ENCODE measurements around the gene FRMD4A.
"Not testable (repeated sequence)": the region's sequence is repeated elsewhere in the genome, so short reads cannot be mapped to it uniquely, and the experiment has no call there.

Gene FRMD4A

GRCh38 chr10:14086596-14086995 is 244.1 kb downstream of the FRMD4A start:
- DNase-seq, result no peak

- no peak for DNase-seq
Measured at GRCh38 chr10:14084875-14085274, 245.8 kb downstream of the FRMD4A start.

GRCh38 chr10:14080795-14081194 is 249.9 kb downstream of the FRMD4A start:
- DNase-seq, result no peak

GRCh38 chr10:14077430-14077829 is 253.3 kb downstream of the FRMD4A start:
- DNase-seq, result no peak

GRCh38 chr10:14074062-14074884 is 256.5 kb downstream of the FRMD4A start:
- DNase-seq, result no peak

GRCh38 chr10:14072541-14072940 is 258.2 kb downstream of the FRMD4A start:
- DNase-seq, result no peak

- DNase-seq, result no peak
Measured at GRCh38 chr10:14071956-14072355, 258.8 kb downstream of the FRMD4A start.

GRCh38 chr10:14068601-14069250 is 262.0 kb downstream of the FRMD4A start:
- no peak for DNase-seq

GRCh38 chr10:14067638-14068037 is 263.1 kb downstream of the FRMD4A start:
- not testable (repeated sequence) for DNase-seq

GRCh38 chr10:14066106-14066505 is 264.6 kb downstream of the FRMD4A start:
- DNase-seq, result no peak

- no peak for DNase-seq
Measured at GRCh38 chr10:14063531-14064285, 267.0 kb downstream of the FRMD4A start.

GRCh38 chr10:14062528-14063260 is 268.0 kb downstream of the FRMD4A start:
- no peak for DNase-seq

- DNase-seq, result no peak
Measured at GRCh38 chr10:14060320-14061070, 270.2 kb downstream of the FRMD4A start.

- no peak for DNase-seq
Measured at GRCh38 chr10:14056610-14057332, 274.0 kb downstream of the FRMD4A start.

GRCh38 chr10:14052931-14053330 is 277.8 kb downstream of the FRMD4A start:
- no peak for DNase-seq

- DNase-seq, result no peak
Measured at GRCh38 chr10:14050598-14050997, 280.1 kb downstream of the FRMD4A start.

- no peak for DNase-seq
Measured at GRCh38 chr10:14048930-14049613, 281.7 kb downstream of the FRMD4A start.

- DNase-seq, result no peak
Measured at GRCh38 chr10:14047431-14047830, 283.3 kb downstream of the FRMD4A start.

GRCh38 chr10:14042051-14042450 is 288.7 kb downstream of the FRMD4A start:
- DNase-seq, result not testable (repeated sequence)

GRCh38 chr10:14040787-14041631 is 289.7 kb downstream of the FRMD4A start:
- DNase-seq, result no peak
